ENCODE measurements around the gene HIPK3. TPM values are rescaled to one million over a fixed set of nuclear protein-coding genes. Genes with fewer than 3 reads are reported as not detected.
"Not testable (repeated sequence)": the region's sequence is repeated elsewhere in the genome, so short reads cannot be mapped to it uniquely, and the experiment has no call there.

HIPK3 gene
- polyA plus RNA-seq, 4 donors: 45.7 to 51.3 (median 48.5) TPM

- DNase-seq (ENCODE audit: low read depth in 4 of 4, low spot score in 2 of 4): no peak
These were observed 37.0 kb downstream of the HIPK3 start for GRCh38 chr11:33294224-33294623.

DNA sequence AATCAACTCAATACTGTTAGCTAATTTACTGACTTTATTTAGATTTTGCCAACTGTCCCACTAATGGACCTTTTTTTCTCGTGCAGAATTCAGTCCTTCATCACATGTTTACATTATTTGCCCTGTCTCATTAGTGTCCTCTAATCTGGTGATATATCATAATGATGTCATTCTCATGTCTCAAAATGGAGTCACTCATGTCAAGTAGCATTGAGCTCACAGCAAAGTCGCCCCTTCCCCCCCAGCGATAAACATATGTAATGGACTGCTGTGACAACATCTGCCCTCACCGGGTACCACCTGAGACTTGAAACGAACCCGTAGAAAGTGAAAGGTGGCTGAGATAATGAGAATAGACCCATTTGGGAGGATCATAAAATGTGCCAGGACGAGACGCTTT is 37.6 kb downstream of the HIPK3 start:
- DNase-seq (ENCODE audit: low read depth in 4 of 4, low spot score in 2 of 4): no peak

- no peak for DNase-seq (ENCODE audit: low read depth in 4 of 4, low spot score in 2 of 4)
These were observed 39.5 kb downstream of the HIPK3 start for GRCh38 chr11:33296695-33297094.

- no peak for DNase-seq (ENCODE audit: low read depth in 4 of 4, low spot score in 2 of 4)
These were observed 46.4 kb downstream of the HIPK3 start for GRCh38 chr11:33303541-33303940.

- DNase-seq (ENCODE audit: low read depth in 4 of 4, low spot score in 2 of 4): not testable (repeated sequence)
These were observed 49.6 kb downstream of the HIPK3 start for GRCh38 chr11:33306821-33307220.

DNA sequence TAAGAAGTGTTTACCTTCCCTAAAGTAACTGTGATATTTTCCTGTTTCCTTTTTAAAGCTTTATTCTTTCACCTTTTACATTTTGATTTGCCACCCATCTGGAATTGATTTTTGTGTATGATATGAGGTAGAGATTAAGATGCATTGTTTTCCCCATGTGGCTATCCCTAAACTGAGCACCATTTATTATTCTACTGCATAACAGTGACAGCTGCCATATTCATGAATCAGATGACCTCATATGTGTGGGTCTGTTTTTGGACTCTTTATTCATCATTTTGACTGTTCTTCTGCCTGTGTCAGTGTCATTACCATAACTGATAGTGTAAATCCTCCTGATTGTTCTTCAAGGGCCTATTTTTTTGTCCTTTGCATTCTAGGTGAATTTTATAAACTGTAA is 50.8 kb downstream of the HIPK3 start:
- no peak for DNase-seq (ENCODE audit: low read depth in 4 of 4, low spot score in 2 of 4)

DNA sequence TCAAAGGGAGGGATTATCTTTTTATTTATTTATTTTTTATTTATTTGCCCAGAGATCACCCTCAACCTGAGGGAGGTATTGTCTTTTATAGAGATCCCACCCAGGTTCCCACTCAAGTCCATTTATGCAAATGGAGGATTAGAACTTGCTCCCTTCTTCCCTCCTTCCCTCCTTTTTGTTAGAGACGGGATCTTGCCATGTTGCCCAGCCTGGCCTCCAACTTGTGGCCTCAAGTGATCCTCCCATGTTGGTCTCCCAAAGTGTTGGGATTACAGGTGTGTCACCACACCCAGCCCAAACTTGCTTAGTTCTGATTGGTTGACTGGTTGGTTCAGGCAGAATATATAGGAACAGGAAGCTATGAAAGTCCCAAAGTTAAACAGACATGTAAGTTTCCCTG is 51.9 kb downstream of the HIPK3 start:
- DNase-seq (ENCODE audit: low read depth in 4 of 4, low spot score in 2 of 4): no peak

GRCh38 chr11:33310720-33311500 is 53.7 kb downstream of the HIPK3 start:
- no peak for DNase-seq (ENCODE audit: low read depth in 4 of 4, low spot score in 2 of 4)

GRCh38 chr11:33311680-33312079 is 54.5 kb downstream of the HIPK3 start:
- DNase-seq (ENCODE audit: low read depth in 4 of 4, low spot score in 2 of 4): no peak

GRCh38 chr11:33315822-33316221 is 58.6 kb downstream of the HIPK3 start:
- no peak for DNase-seq (ENCODE audit: low read depth in 4 of 4, low spot score in 2 of 4)

GRCh38 chr11:33317662-33318061 is 60.5 kb downstream of the HIPK3 start:
- no peak for DNase-seq (ENCODE audit: low read depth in 4 of 4, low spot score in 2 of 4)

DNA sequence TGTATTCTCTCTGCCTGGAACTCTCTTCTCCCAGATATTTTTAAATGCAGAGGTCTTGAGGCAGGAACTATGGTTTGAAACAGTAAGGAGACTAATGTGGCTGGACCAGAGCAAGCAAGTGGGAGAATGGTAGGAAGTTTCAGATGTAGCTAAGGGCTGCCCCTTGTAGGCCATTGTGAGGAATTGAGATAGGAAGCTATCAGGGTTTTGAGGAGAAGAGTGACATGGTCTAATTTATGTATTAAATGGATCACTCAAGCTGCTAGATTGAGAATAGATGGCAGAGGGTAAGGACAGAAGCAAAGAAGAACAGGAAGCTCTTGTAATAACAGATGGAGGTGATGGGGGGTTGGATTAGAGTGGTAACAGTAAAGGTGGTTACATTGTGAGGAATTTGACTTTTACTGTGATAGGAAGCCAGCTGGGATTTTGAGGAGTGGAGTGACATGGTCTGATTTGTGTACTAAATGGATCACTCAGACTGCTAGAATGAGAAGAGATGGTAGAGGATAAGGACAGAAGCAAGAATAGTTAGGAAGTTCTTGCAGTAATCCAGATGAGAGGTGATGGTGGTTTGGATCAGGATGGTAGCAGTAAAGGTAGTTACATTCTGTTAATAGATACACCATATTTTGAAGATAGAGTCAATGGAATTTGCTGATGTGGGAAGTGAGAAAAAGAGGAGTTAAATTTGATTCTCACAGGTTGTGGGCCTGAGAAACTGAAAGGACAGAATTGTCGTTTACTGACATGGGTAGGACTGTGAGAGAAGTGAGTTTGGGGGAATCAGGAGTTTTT is 63.0 kb downstream of the HIPK3 start:
- no peak for DNase-seq (ENCODE audit: low read depth in 4 of 4, low spot score in 2 of 4)

GRCh38 chr11:33320814-33321330 is 63.7 kb downstream of the HIPK3 start:
- no peak for DNase-seq (ENCODE audit: low read depth in 4 of 4, low spot score in 2 of 4)

GRCh38 chr11:33321422-33321821 is 64.2 kb downstream of the HIPK3 start:
- DNase-seq (ENCODE audit: low read depth in 4 of 4, low spot score in 2 of 4): no peak

DNA sequence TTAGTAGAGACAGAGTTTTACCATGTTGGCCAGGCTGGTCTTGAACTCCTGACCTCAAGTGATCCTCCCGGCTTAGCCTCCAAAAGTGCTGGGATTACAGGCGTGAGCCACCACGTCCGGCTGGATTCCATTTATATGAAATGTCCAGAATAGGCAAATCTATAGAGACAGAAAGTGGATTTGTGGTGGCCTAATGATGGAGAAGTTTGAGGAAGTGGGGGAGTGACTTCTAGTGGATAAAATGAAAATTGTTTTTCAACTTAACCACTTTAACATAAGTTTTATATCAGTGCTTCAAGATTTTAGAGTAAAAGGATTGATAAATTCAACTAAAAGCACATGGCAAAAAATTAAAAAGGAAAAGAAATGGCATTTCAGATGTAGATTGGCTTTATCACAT is 66.2 kb downstream of the HIPK3 start:
- DNase-seq (ENCODE audit: low read depth in 4 of 4, low spot score in 2 of 4): no peak

GRCh38 chr11:33324302-33324985 is 67.3 kb downstream of the HIPK3 start:
- DNase-seq (ENCODE audit: low read depth in 4 of 4, low spot score in 2 of 4): no peak

DNA sequence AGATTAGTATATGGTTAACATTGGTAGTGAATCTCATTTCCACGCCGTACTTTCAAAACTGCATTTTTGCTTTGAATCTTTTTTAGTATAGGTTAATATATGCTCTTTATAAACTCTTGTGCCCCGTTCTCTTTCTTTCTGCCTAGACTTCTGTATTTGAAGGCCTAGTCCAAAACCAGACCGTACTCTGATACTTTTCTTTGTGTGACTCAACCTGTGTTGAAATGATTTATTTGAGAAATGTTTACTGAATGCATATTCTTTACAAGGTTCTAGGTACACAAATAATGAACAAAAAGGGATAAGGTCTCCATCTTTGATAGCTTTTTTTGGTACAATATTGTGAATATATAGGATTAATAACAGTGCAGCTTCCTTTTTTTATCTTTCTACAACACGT is 68.3 kb downstream of the HIPK3 start:
- no peak for DNase-seq (ENCODE audit: low read depth in 4 of 4, low spot score in 2 of 4)

DNA sequence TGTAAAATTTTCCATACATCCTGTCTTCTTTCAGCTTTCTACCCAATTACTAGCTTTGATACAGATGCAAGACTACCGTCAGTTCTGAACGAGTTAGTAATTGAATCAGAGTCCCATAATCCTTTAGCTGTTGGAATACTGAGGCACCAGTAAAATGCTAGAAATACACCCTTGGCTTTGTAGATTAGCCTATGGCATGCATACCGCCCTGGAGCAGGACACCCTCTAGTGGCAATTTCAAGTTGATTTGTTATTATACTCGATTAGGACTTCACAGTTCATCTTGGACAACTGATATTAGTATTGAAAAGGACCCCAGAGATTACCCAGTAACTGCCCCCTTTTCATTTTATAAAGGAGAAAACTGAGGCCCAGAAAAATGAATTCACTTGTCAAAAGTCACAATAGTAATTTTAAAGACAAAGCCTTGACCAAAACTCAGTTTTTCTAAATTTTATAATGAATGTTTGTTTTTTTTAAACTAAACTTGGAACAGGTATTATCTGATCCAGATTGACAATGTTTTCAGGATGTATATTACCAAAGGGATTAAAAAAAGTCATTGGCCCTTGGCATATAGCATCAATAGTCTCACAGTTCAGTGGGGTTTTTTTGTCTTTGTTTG is 72.6 kb downstream of the HIPK3 start:
- peak in 2 of 4 donors; percentile 18 to 28 for DNase-seq (ENCODE audit: low read depth in 4 of 4, low spot score in 2 of 4)

GRCh38 chr11:33333816-33334215 is 76.6 kb downstream of the HIPK3 start:
- DNase-seq (ENCODE audit: low read depth in 4 of 4, low spot score in 2 of 4): no peak

DNA sequence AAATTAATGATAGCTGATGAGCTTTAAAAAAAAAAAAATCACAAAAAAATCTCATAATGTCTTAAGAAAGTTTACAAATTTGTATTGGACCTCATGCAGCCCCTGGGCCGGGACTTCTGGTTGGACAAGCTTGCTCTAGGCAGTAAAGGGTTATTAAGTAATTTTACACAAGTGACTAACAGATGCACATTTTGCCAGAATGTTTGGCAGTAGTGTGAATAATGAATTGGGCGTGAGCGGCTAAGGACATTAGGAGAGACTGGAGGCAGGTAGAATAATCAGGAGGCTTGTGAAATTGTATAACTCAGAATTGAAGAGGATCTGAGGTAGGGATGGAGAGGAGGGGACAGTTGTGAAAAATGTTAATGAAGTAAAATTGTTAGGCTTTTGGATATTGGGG is 77.4 kb downstream of the HIPK3 start:
- no peak for DNase-seq (ENCODE audit: low read depth in 4 of 4, low spot score in 2 of 4)

GRCh38 chr11:33339247-33339646 is 82.1 kb downstream of the HIPK3 start:
- no peak for DNase-seq (ENCODE audit: low read depth in 4 of 4, low spot score in 2 of 4)
